Activated naive CD4-positive, alpha-beta T cell treated with anti-CD3 and anti-CD28 coated beads, Interleukin-2, amount 50 U/mL, for 24 hours (primary cell): Measurements from ENCODE around the gene GALR3.

Experiments used
- H3K27ac Mint-ChIP-seq: one replicate; pipeline ENCODE4 v1.8.0; 2021; ENCODE audit warnings: mild to moderate bottlenecking, mixed read lengths
- H3K27me3 Mint-ChIP-seq: one replicate; pipeline ENCODE4 v1.8.0; 2021; ENCODE audit warnings: mixed read lengths
- H3K36me3 Mint-ChIP-seq: one replicate; pipeline ENCODE4 v1.8.0; 2021; ENCODE audit warnings: mixed read lengths
- H3K4me1 Mint-ChIP-seq: one replicate; pipeline ENCODE4 v1.8.0; 2021; ENCODE audit warnings: mixed read lengths
- H3K4me3 Mint-ChIP-seq: one replicate; pipeline ENCODE4 v1.8.0; 2021; ENCODE audit warnings: mild to moderate bottlenecking, mixed read lengths
- H3K9me3 Mint-ChIP-seq: one replicate; pipeline ENCODE4 v1.8.0; 2021; ENCODE audit warnings: mixed read lengths

Gene GALR3

DNA sequence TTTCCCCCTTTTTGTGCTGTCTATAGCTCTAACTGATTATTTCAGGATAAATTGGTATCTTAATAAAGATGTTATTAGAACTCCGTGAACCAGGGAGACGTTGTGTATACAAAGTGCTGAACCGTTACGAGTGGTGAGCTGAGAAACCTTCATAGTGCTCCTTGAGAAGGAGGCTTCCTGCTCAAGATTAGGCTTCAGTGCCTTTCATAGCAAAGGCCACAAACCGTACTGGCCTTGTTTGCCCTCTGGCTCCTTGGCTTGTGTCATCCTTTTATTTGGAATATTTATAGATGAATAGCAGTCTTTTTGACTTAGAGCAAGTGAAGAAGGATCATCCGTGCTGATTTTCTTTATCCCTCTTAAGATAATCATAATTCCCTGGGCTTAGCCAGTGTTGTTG, 42.3 kb downstream of the GALR3 start:
- H3K4me3 Mint-ChIP-seq: no peak overlapping the region
- no peaks in the 10 kb centered on the region for H3K9me3 Mint-ChIP-seq
- no peak overlapping the region for H3K27ac Mint-ChIP-seq
- H3K4me1 Mint-ChIP-seq: peaks cover 14% of the 10 kb centered on the region
- no peaks in the 10 kb centered on the region for H3K27me3 Mint-ChIP-seq
- H3K36me3 Mint-ChIP-seq: peaks cover 20% of the 10 kb centered on the region

DNA sequence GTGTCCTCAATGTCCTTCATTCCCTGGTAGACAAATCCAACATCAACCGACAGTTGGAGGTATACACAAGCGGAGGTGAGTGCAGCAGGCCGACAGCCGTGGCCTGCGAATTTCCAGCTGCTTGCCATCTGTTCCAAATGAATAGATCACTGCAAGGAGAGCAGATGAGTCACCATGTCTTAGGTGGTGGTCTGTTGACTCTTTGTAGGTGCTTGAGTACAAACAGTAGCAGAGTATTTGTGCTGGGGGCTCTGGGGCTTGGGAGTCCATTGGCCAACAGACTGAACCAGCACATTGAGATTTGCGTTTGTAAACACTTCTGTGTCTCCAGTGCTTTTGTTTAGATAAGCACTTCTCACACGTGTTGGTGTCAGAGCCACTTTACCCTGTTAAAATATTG, 47.1 kb downstream of the GALR3 start:
- peaks cover 8% of the 10 kb centered on the region for H3K36me3 Mint-ChIP-seq
- H3K27me3 Mint-ChIP-seq: no peaks in the 10 kb centered on the region
- no peak overlapping the region for H3K27ac Mint-ChIP-seq
- no peaks in the 10 kb centered on the region for H3K4me1 Mint-ChIP-seq
- H3K9me3 Mint-ChIP-seq: no peaks in the 10 kb centered on the region
- no peak overlapping the region for H3K4me3 Mint-ChIP-seq
